IMR-90 (cell line): ENCODE data around the gene QSOX2. TPM values are rescaled to one million over a fixed set of nuclear protein-coding genes. Genes with fewer than 3 reads are reported as not detected.

ENCODE experiments used
- ATAC-seq: fragments of 200-7000 bp; cut with Tn5 transposase; 2 replicates; pipeline ENCODE4 v1.9.1; 2020; ENCODE audit warnings: low read depth, mild to moderate bottlenecking, moderate library complexity
- BruUV-seq: library from RNA; stranded (reverse); fragments of 400-500 nt; replicated peaks from 2 replicates; lab custom pipeline; 2021; lab: Mats Ljungman, UMichigan
- CTCF ChIA-PET: fragments of 300-600 bp; formaldehyde crosslinking; extraction: SDS; loops from one replicate; lab custom pipeline; 2021; ENCODE audit warnings: antibody characterized with exemption; lab: Yijun Ruan, JAX
- POLR2A ChIA-PET: fragments of 300-600 bp; sonication (Branson Sonifier 250); formaldehyde crosslinking; loops from one replicate; lab custom pipeline; 2022; ENCODE audit warnings: antibody characterized with exemption; ENCODE audit not compliant: unreplicated experiment; lab: Charles Lee
- DNase-seq: peaks from one replicate; pipeline ENCODE4 v3.0.0; 2013
- H2AFZ ChIP-seq: replicated peaks from 2 replicates; pipeline ENCODE3; 2013; ENCODE audit warnings: low read length, mild to moderate bottlenecking; ENCODE audit not compliant: poor library complexity
- H2AK5ac ChIP-seq: 2 replicates; pipeline ENCODE4 v1.6.1; 2013; ENCODE audit warnings: low read depth, low read length, inconsistent platforms
- H2AK9ac ChIP-seq: replicated peaks from 2 replicates; pipeline ENCODE3; 2013; ENCODE audit warnings: mild to moderate bottlenecking, low read depth, low read length, moderate library complexity; ENCODE audit not compliant: poor library complexity
- H2BK120ac ChIP-seq: 2 replicates; pipeline ENCODE4 v1.6.1; 2013; ENCODE audit warnings: low read depth, low read length, inconsistent platforms
- H2BK15ac ChIP-seq: 3 replicates; pipeline ENCODE4 v1.6.1; 2013; ENCODE audit warnings: low read depth, low read length, inconsistent platforms
- H2BK20ac ChIP-seq: 2 replicates; pipeline ENCODE4 v1.6.1; 2013; ENCODE audit warnings: low read depth, mild to moderate bottlenecking, inconsistent platforms, low read length, moderate library complexity
- H2BK5ac ChIP-seq: 2 replicates; pipeline ENCODE4 v1.6.1; 2013; ENCODE audit warnings: mild to moderate bottlenecking, low read depth, low read length, inconsistent platforms; ENCODE audit not compliant: poor library complexity, severe bottlenecking
- H3K14ac ChIP-seq: replicated peaks from 2 replicates; pipeline ENCODE4 v1.6.1; 2013; ENCODE audit warnings: low read depth, low read length, inconsistent platforms
- H3K18ac ChIP-seq: 2 replicates; pipeline ENCODE4 v1.6.1; 2013; ENCODE audit warnings: low read depth, low read length, control low read depth
- H3K23ac ChIP-seq: 2 replicates; pipeline ENCODE4 v1.6.1; 2013; ENCODE audit warnings: low read depth, low read length, inconsistent platforms
- H3K27ac ChIP-seq: 2 replicates; pipeline ENCODE4 v1.5.1; 2013; ENCODE audit warnings: mild to moderate bottlenecking, control low read depth, low read length; ENCODE audit not compliant: insufficient read depth
- H3K27me3 ChIP-seq: 2 replicates; pipeline ENCODE4 v1.6.1; 2013; ENCODE audit warnings: low read length; ENCODE audit not compliant: control insufficient read depth, insufficient read depth
- H3K36me3 ChIP-seq: 2 replicates; pipeline ENCODE4 v1.6.1; 2013; ENCODE audit warnings: low read length, mixed read lengths; ENCODE audit not compliant: control insufficient read depth, insufficient read depth
- H3K4ac ChIP-seq: 2 replicates; pipeline ENCODE4 v1.6.1; 2013; ENCODE audit warnings: low read depth, low read length, inconsistent platforms
- H3K4me1 ChIP-seq: 2 replicates; pipeline ENCODE4 v1.6.1; 2013; ENCODE audit warnings: low read length, mixed read lengths; ENCODE audit not compliant: control insufficient read depth, insufficient read depth
- H3K4me2 ChIP-seq: 2 replicates; pipeline ENCODE4 v1.6.1; 2013; ENCODE audit warnings: low read depth, mild to moderate bottlenecking, control low read depth, low read length, moderate library complexity
- H3K4me3 ChIP-seq: 2 replicates; pipeline ENCODE4 v1.5.1; 2013; ENCODE audit warnings: low read depth, mild to moderate bottlenecking, control low read depth, low read length, moderate library complexity; ENCODE audit not compliant: insufficient read depth
- H3K56ac ChIP-seq: 2 replicates; pipeline ENCODE4 v1.6.1; 2013; ENCODE audit warnings: low read length, inconsistent platforms; ENCODE audit not compliant: insufficient read depth; ENCODE audit errors: extremely low read depth
- H3K79me1 ChIP-seq, 2 experiments: 2 replicates each; pipeline ENCODE4 v1.6.1; 2013; ENCODE audit warnings: low read length in 2 of 2, inconsistent platforms in 1 of 2, low read depth in 1 of 2
- H3K9ac ChIP-seq: 2 replicates; pipeline ENCODE4 v1.6.1; 2013; ENCODE audit warnings: low read depth, low read length, control low read depth
- H3K9me1 ChIP-seq: 2 replicates; pipeline ENCODE4 v1.6.1; 2013; ENCODE audit warnings: low read length, inconsistent platforms; ENCODE audit not compliant: insufficient read depth
- H3K9me3 ChIP-seq: 2 replicates; pipeline ENCODE4 v1.6.1; 2013; ENCODE audit warnings: low read length; ENCODE audit not compliant: control insufficient read depth, insufficient read depth
- H4K20me1 ChIP-seq: 2 replicates; pipeline ENCODE4 v1.6.1; 2013; ENCODE audit warnings: low read length, inconsistent platforms; ENCODE audit not compliant: insufficient read depth
- H4K5ac ChIP-seq: 2 replicates; pipeline ENCODE4 v1.6.1; 2013; ENCODE audit warnings: mild to moderate bottlenecking, low read depth, low read length, control low read depth
- H4K8ac ChIP-seq, 2 experiments: 2 replicates each; pipeline ENCODE4 v1.6.1; 2013; ENCODE audit warnings: low read depth in 2 of 2, low read length in 2 of 2, control low read depth in 1 of 2, inconsistent platforms in 1 of 2
- H4K91ac ChIP-seq: 2 replicates; pipeline ENCODE4 v1.6.1; 2013; ENCODE audit warnings: low read depth, low read length, inconsistent platforms; ENCODE audit not compliant: insufficient read depth
- BHLHE40 ChIP-seq: fragments of 150-350 bp; IDR thresholded peaks from 2 replicates; pipeline ENCODE4 v1.6.1; 2016; ENCODE audit warnings: mild to moderate bottlenecking, low read depth, low read length
- NFE2L2 ChIP-seq: fragments of 150-350 bp; IDR thresholded peaks from 2 replicates; pipeline ENCODE4 v1.6.1; 2016; ENCODE audit warnings: low read depth, mild to moderate bottlenecking, low read length
- POLR2A ChIP-seq: IDR thresholded peaks from 2 replicates; pipeline ENCODE4 v1.6.1; 2012; ENCODE audit warnings: mild to moderate bottlenecking, low read depth, low read length
- WGBS, 2 experiments: methylation state at CpG; one replicate each; pipeline versions ENCODE4 v1.1.5 to v1.1.7; 2013; ENCODE audit warnings: missing lambda C conversion rate in 2 of 2; ENCODE audit not compliant: insufficient read length in 1 of 2; ENCODE audit errors: extremely low coverage in 2 of 2; 5-methylcytosine and 5-hydroxymethylcytosine counted together
- dilution Hi-C: fragments of 300-500 bp; cut with HindIII; formaldehyde crosslinking; loops from one replicate; pipeline ENCODE4 v1.14.3; 2018; ENCODE audit warnings: low sequenced_read_pairs; ENCODE audit not compliant: unreplicated experiment
- in situ Hi-C: fragments of 300-500 bp; cut with MboI; formaldehyde crosslinking; loops from 3 replicates; pipeline ENCODE4 v1.14.3; 2019; ENCODE audit warnings: low sequenced_read_pairs, inconsistent platforms, mixed read lengths
- intact Hi-C: fragments of 100-400 bp; cut with micrococcal nuclease; formaldehyde crosslinking; loops from 2 replicates; pipeline ENCODE4 v1.10.0; 2022
- polyA plus RNA-seq, 3 experiments: library from polyadenylated mRNA; depleted of rRNA; stranded (reverse); fragments of >200 nt; gene quantifications; 2 replicates each; pipeline ENCODE4 v1.2.3, GENCODE V29; 2012; ENCODE audit warnings: low replicate concordance in 1 of 3
- total RNA-seq: library from RNA; depleted of rRNA; stranded (reverse); fragments of >200 nt; gene quantifications from 2 replicates; pipeline ENCODE4 v1.2.3, GENCODE V29; 2012
- TF ChIP-seq, protein P1 (sequence below): conservative IDR thresholded peaks from 2 replicates; pipeline ENCODE4 v1.5.1; 2012; ENCODE audit warnings: mild to moderate bottlenecking, low read depth, low read length, improper control_type of control experiment

QSOX2 gene
- total and polyA plus RNA-seq, 2 of the 4 experiments (the other 2 are of a cell fraction) = 5.9 to 12.9 TPM

DNA sequence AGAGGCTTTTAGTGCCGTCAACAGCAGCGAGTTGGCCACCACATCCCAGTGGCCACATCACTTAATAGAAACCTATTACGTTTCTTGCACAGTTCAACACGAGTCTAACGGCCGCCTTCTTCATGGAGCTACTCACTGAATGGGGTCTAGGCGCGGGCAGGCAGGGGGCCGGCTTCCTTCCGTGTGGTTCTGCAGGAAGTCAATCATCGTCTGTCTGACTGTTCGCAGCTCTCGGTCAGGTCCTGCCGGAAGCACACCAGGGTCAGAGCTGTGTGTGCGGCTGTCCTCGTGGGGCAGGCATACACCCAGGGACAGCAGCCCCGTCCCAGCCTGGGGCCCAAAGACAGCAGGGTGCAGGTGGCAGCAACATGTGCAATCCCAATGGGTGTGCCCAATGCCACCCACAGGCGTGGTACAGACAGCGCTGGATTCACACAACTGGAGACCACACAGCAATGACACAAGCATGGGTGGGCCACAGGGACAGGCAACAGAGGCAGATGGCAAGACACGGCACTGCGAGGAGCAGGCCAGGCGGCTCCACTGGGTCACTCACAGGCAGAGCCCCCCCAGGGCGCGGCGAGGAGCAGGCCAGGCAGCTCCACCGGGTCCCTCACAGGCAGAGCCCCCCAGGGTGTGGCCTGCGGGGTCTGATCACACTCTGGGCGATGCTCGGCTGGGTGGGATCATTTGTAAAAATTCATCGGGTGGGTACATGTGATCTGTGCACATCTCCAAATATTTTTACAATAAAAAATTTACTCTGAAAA lies 21.6 kb downstream of the QSOX2 start:
- no peak overlapping the region for H3K9ac ChIP-seq
- WGBS, 2 experiments = 96% methylated on average over 18 of the region's 30 CpGs; no CpG with 5 or more reads in 1 of the 2 experiments
- no peak overlapping the region for H2AK5ac ChIP-seq
- no peak overlapping the region for H3K4me3 ChIP-seq
- no peak overlapping the region for H2AK9ac ChIP-seq
- H2AFZ ChIP-seq = no peak overlapping the region
- no peak overlapping the region for H3K4ac ChIP-seq
- no peak overlapping the region for H3K27ac ChIP-seq
- H4K91ac ChIP-seq = no peak overlapping the region
- no TSS peak for BruUV-seq
- DNase-seq (no peak), ATAC-seq (no peak)
- intact Hi-C loops = no loop called here
- no peak overlapping the region for H3K14ac ChIP-seq
- no peaks in the 10 kb centered on the region for H3K9me3 ChIP-seq
- TF ChIP-seq POLR2A (no peak), BHLHE40 (no peak), NFE2L2 (no peak)
- TF ChIP-seq, protein P1, sequence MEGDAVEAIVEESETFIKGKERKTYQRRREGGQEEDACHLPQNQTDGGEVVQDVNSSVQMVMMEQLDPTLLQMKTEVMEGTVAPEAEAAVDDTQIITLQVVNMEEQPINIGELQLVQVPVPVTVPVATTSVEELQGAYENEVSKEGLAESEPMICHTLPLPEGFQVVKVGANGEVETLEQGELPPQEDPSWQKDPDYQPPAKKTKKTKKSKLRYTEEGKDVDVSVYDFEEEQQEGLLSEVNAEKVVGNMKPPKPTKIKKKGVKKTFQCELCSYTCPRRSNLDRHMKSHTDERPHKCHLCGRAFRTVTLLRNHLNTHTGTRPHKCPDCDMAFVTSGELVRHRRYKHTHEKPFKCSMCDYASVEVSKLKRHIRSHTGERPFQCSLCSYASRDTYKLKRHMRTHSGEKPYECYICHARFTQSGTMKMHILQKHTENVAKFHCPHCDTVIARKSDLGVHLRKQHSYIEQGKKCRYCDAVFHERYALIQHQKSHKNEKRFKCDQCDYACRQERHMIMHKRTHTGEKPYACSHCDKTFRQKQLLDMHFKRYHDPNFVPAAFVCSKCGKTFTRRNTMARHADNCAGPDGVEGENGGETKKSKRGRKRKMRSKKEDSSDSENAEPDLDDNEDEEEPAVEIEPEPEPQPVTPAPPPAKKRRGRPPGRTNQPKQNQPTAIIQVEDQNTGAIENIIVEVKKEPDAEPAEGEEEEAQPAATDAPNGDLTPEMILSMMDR = no peak
- H4K8ac ChIP-seq = no peak overlapping the region
- peaks cover 6% of the 10 kb centered on the region; the same call in 1 of the 2 replicates for H3K4me1 ChIP-seq
- H3K56ac ChIP-seq = no peak overlapping the region
- ChIA-PET CTCF (no interaction called here), POLR2A (no interaction called here)
- no peak overlapping the region for H3K4me2 ChIP-seq
- no peak overlapping the region for H4K5ac ChIP-seq
- no peak overlapping the region for H2BK120ac ChIP-seq
- peaks cover 6 to 36% of the 10 kb centered on the region in 2 experiments; a peak in 3 of 4 replicates for H3K79me1 ChIP-seq
- no peak overlapping the region for H2BK5ac ChIP-seq
- H3K18ac ChIP-seq = no peak overlapping the region
- no peak overlapping the region for H2BK20ac ChIP-seq
- dilution Hi-C loops = no loop called here
- in situ Hi-C loops = no loop called here
- H3K9me1 ChIP-seq = peaks cover 14% of the 10 kb centered on the region; the same call in 1 of the 2 replicates
- no peak overlapping the region for H3K23ac ChIP-seq
- no peaks in the 10 kb centered on the region for H3K27me3 ChIP-seq
- no peak overlapping the region for H2BK15ac ChIP-seq
- H3K36me3 ChIP-seq = peaks cover 14% of the 10 kb centered on the region
- H4K20me1 ChIP-seq = peaks cover 50% of the 10 kb centered on the region
